Lower leg skin (tissue), 4 donors: Measurements from ENCODE around the gene METTL25. TPM values are rescaled to one million over a fixed set of nuclear protein-coding genes. Genes with fewer than 3 reads are reported as not detected.

Experiments
- DNase-seq, 2 donors: peaks; one replicate each; pipeline ENCODE4 v3.0.0-alpha.2; 2019; ENCODE audit warnings: low spot score in 2 of 2
- H3K4me3 ChIP-seq: fragments of 200-600 bp; sonication (generic); 2 replicates; pipeline ENCODE4 v1.5.1; 2017; ENCODE audit warnings: mild to moderate bottlenecking, low read depth; ENCODE audit not compliant: poor library complexity, severe bottlenecking
- CTCF ChIP-seq, 3 donors: fragments of 450-650 bp; IDR thresholded peaks; one replicate each; pipeline ENCODE4 v1.5.1; 2016; ENCODE audit warnings: antibody characterized with exemption in 3 of 3, mild to moderate bottlenecking in 3 of 3, moderate library complexity in 2 of 3
- POLR2A ChIP-seq, 2 donors: fragments of 450-650 bp; IDR thresholded peaks; one replicate each; pipeline ENCODE4 v1.6.1; 2016 to 2017; ENCODE audit warnings: antibody characterized with exemption in 2 of 2, mild to moderate bottlenecking in 1 of 2, moderate library complexity in 1 of 2
- WGBS, 2 donors: methylation state at CpG; one replicate each; pipeline ENCODE4 v1.1.5; 2018; 5-methylcytosine and 5-hydroxymethylcytosine counted together
- intact Hi-C: fragments of 100-400 bp; cut with DNase I; formaldehyde crosslinking; loops from one replicate; pipeline ENCODE4 v1.15.0; 2023; ENCODE audit warnings: low total_unique reads
- total RNA-seq, 4 donors: library from RNA; depleted of rRNA; stranded (reverse); fragments of >200 nt; gene quantifications; one replicate each; pipeline ENCODE4 v1.1.0, GENCODE V29; 2016

METTL25 gene
- total RNA-seq, 4 donors from 2014 or later = 6.7 to 15.2 (median 13.5) TPM

GRCh38 chr12:82507686-82508085, 149.4 kb downstream of the METTL25 start:
- intact Hi-C loops = no loop called here
- no peak overlapping the region for H3K4me3 ChIP-seq
- no peak for DNase-seq
- TF ChIP-seq POLR2A (IDR thresholded peaks at IDR 0.05) (no peak), CTCF (IDR thresholded peaks at IDR 0.05) (no peak)
- 71 to 78% methylated on average over 2 of the region's 2 CpGs for WGBS, 2 donors

- intact Hi-C loops = no loop called here
- H3K4me3 ChIP-seq = no peak overlapping the region
- WGBS, 2 donors = 78 to 96% methylated on average over 1 of the region's 1 CpG
- DNase-seq = no peak
- TF ChIP-seq POLR2A (IDR thresholded peaks at IDR 0.05) = no peak
- TF ChIP-seq CTCF (IDR thresholded peaks at IDR 0.05) = no peak
Measured at GRCh38 chr12:82510386-82510785, 152.1 kb downstream of the METTL25 start.

- DNase-seq = no peak
- TF ChIP-seq POLR2A (IDR thresholded peaks at IDR 0.05) = no peak
- no peak for TF ChIP-seq CTCF (IDR thresholded peaks at IDR 0.05)
- WGBS, 2 donors = 76 to 81% methylated on average over 1 of the region's 1 CpG
- no peak overlapping the region for H3K4me3 ChIP-seq
- intact Hi-C loops = no loop called here
Measured at GRCh38 chr12:82514880-82515279, 156.6 kb downstream of the METTL25 start.

GRCh38 chr12:82515652-82516051, 157.3 kb downstream of the METTL25 start:
- TF ChIP-seq CTCF (IDR thresholded peaks at IDR 0.05) (no peak), POLR2A (IDR thresholded peaks at IDR 0.05) (no peak)
- no peak overlapping the region for H3K4me3 ChIP-seq
- DNase-seq = no peak
- WGBS, 2 donors = 80 to 82% methylated on average over 2 of the region's 2 CpGs
- intact Hi-C loops = no loop called here

- no peak for TF ChIP-seq CTCF (IDR thresholded peaks at IDR 0.05)
- TF ChIP-seq POLR2A (IDR thresholded peaks at IDR 0.05) = no peak
- DNase-seq = no peak
- no peak overlapping the region for H3K4me3 ChIP-seq
- intact Hi-C loops = no loop called here
Measured at GRCh38 chr12:82517027-82517426, 158.7 kb downstream of the METTL25 start.

- TF ChIP-seq CTCF (IDR thresholded peaks at IDR 0.05) (no peak), POLR2A (IDR thresholded peaks at IDR 0.05) (no peak)
- H3K4me3 ChIP-seq = no peak overlapping the region
- intact Hi-C loops = no loop called here
- WGBS, 2 donors = 89 to 90% methylated on average over 5 of the region's 5 CpGs
- DNase-seq = no peak
Measured at GRCh38 chr12:82517808-82518207, 159.5 kb downstream of the METTL25 start.
